GM19395 (cell line): ENCODE results near the gene IGLL1.

ENCODE experiments used
- ATAC-seq: cut with Tn5 transposase; IDR thresholded peaks from one replicate; pipeline ENCODE4 v1.9.1; 2021; ENCODE audit warnings: mild to moderate bottlenecking, moderate library complexity; ENCODE audit not compliant: unreplicated experiment

IGLL1 gene

DNA sequence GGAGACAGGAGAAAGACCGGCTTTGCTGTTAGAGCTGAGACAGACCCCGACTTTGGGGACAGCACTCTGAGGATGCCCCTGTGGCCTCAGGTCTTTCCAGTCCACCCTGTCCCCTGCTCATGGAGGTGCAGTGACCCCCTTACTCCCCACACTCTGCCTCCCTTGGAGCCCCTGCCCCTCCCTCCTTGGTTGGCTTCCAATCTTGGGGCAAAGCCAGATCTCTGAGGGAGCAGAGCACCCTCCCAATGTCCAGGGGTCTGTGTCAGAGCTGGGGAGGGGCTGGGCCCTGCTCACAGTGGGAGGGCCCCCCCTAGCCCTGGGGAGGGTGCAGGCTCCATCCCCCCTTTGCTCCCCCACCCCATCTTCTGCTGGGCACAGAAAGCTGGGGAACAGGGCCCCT, 50.0 kb downstream of the IGLL1 start:
- no peak for ATAC-seq

DNA sequence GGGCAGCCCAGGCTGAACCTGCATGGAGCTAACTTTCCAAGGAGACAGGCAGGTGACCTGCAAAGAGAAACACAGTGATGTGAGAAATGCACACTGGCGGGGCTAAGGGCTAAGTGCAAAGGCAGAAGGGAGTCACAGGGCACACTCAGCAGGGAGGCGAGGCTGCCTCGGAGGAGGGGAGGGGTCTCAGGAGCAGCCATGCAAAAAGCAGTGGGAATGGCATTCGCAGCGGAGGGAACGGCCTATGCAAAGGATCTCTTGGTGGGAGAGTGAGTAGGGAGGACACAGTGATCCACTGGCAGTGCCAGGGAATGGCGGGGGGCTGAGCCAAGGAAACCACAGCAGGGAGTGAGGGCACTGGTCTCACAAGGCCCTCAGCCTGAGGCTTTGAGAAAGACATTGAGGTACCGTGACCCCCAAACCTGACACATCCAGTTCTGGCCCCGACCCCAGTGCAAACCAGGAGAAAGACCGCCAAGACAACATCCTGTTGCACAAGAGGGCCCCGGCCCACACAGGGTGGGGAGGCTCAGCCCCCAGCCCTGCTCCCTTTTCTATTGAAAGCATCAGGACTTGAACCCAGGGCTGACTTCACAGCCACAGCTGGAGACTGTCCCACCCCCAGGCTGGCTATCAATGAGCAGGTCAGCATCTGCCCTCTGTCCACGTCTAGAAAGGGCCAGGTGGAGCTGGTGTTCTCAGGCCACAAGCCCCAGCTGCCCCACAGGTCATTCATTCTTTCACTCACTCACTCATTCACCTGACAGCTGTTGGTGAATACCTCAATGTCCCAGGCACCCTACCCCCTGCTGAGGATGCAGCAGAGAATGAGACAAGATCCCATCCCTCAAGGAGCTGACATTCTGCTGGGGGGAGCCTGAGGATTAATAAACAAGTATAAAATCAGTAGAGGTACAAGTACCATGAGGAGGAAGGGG, 50.7 kb downstream of the IGLL1 start:
- no peak for ATAC-seq

DNA sequence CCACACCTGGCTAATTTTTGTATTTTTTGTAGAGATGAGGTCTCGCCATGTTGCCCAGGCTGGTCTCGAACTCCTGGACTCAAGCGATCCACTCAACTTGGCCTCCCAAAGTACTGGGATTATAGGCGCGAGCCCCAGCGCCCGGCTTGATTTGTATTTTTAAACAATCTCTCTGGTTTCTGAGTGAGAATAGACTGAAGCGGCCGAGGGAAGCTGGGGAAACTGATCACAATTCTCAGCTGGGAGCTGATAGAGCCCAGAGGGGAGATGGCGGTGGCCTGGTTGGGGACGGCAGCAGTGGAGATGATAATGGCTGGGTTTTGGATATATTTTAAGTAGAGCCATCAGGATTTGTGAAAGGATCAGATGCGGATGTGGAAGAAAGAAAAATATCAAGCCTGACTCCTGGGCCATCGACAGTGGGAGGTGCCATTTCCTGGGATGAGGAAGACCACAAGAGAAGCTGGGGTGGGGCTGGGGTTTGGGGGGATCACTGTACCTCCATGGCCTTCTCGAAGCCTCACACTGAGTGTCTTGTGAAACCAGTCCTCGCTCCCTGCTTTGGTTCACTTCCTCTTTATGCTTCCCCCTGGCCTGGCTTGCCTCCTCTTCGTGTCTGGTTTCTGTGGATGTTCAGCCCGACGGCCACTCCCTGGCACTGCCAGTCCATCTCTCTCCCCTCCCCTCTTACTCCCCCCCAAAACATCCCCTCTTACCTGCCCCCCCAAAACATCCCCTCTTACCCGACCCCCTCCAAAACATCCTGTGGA, 51.9 kb downstream of the IGLL1 start:
- ATAC-seq = no peak

DNA sequence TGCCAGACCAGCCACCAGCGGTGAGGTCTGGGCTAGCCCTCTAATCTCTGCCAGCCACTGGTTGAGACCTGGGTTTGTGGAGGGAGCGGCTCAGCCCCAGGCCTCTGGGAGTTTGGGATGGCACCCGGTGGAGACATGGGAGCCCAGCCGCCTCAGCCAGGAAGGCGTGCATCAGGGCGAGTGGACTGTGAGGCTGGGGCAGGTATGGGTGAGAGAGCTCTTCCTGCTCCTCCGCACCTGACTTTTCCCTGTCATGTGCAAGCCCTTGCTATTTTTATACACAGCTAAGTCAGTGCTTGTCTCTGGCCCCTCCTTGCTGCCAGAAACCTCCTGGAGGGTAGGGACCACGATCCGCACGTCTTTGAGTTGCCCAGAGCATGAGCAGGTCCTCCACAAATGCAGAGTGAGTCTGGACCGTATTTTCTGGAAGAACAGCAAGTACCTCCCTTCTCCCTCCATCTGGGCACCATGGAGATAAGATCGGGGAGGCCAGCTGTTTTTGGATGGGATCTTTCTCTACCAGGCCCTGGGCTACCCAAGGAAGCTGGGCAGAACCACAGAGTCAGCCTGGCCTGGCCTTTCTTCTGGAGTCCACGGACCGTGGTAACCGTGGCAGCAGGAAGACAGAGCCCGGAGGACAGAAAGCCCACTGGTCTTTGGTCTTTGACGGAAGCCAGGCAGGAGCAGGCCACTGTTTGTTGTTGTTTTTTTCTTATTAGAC, 53.3 kb downstream of the IGLL1 start:
- ATAC-seq = no peak

DNA sequence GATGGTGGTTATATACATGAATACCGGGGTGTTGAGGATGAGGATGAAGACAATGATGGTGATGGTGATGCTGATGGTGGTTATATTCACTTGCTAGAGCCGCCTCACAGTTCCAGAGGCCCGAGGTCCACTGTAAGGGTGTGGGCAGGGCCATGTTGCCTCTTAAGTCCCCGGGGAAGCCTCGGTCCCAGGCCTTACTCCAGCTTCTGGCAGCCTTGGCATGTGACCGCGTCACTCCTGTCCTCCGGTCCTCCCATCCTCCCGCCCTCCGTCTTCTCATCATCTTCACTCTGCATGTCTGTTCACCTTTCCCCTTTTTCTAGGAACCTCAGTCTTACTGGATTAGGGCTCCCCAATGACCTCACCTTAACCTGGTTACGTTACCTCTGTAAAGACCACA, 54.6 kb downstream of the IGLL1 start:
- no peak for ATAC-seq

DNA sequence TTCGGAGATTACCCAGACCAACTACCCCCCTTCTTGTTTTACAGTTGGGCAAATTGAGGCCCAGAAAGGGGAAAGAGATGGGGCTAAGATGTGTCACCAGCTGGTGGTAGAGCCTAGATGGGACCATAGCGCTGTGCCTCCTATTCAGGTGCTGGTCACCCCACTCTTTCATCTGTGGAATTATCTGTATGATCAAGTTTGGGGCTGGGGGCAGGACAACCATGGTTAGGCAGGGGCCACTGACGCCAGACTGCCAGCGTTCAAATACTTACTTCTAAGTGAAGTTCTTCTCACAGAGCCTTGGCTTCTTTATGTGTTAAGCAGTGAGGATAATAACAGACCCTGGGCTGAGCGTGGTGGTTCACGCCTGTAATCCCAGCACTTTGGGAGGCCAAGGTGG, 55.9 kb downstream of the IGLL1 start:
- no peak for ATAC-seq

DNA sequence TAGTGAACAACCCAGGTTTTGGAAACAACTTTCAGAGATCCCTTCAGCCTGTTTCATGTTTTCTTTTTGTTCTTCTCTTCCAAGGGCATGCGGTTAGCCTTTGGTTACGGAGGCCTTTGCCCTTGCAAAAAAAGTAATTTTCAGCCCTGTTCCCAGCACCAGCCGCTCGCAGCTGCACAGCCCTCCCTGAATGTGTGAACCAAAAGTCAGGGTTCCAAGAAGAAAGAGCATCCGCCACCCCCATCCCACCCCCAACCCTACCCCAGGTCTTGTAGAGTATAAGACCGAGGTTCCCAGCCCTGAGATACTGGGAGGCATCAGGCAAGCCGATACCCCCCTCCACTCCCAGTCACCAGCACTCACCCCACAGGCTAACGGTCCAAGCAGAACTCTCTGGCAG, 56.4 kb downstream of the IGLL1 start:
- no peak for ATAC-seq
